Kidney (tissue), 14 donors: ENCODE results near the gene PPARGC1A. TPM values are rescaled to one million over a fixed set of nuclear protein-coding genes. Genes with fewer than 3 reads are reported as not detected.

Experiments
- DNase-seq, 5 donors: peaks; one replicate each; pipeline ENCODE4 v3.0.0-alpha.2; 2013 to 2020
- FAIRE-seq: peaks from 2 replicates; lab custom pipeline; 2012; peaks lifted over from hg19 to GRCh38; lab: Jason Lieb, UNC
- H3K27ac ChIP-seq, 2 donors: one replicate each; pipeline ENCODE4 v1.7.0; 2013; ENCODE audit warnings: low read depth in 2 of 2, low read length in 2 of 2, inconsistent platforms in 1 of 2
- H3K27me3 ChIP-seq: one replicate; pipeline ENCODE4 v1.7.1; 2013; ENCODE audit warnings: low read length, inconsistent platforms; ENCODE audit not compliant: control insufficient read depth, insufficient read depth
- H3K36me3 ChIP-seq, 3 donors: one replicate each; pipeline versions ENCODE4 v1.7.0 to v1.7.1; 2013; ENCODE audit warnings: low read length in 3 of 3, control low read depth in 1 of 3, inconsistent platforms in 1 of 3; ENCODE audit not compliant: insufficient read depth in 3 of 3, control insufficient read depth in 2 of 3
- H3K4me1 ChIP-seq, 3 donors: one replicate each; pipeline versions ENCODE4 v1.7.0 to v1.7.1; 2013; ENCODE audit warnings: low read length in 3 of 3, inconsistent platforms in 1 of 3, low read depth in 1 of 3; ENCODE audit not compliant: control insufficient read depth in 2 of 3, insufficient read depth in 2 of 3
- H3K4me3 ChIP-seq, 3 donors: one replicate each; pipeline versions ENCODE4 v1.7.0 to v1.8.1; 2013; ENCODE audit warnings: low read length in 3 of 3, control low read depth in 1 of 3, inconsistent platforms in 1 of 3
- H3K9ac ChIP-seq, 3 donors: one replicate each; pipeline versions ENCODE4 v1.7.0 to v1.7.1; 2013; ENCODE audit warnings: low read length in 3 of 3, control low read depth in 1 of 3, inconsistent platforms in 1 of 3
- H3K9me3 ChIP-seq, 3 donors: one replicate each; pipeline versions ENCODE4 v1.7.0 to v1.7.1; 2013; ENCODE audit warnings: low read length in 3 of 3, control low read depth in 1 of 3, inconsistent platforms in 1 of 3; ENCODE audit not compliant: control insufficient read depth in 2 of 3, insufficient read depth in 1 of 3
- intact Hi-C: fragments of 100-400 bp; cut with DNase I; formaldehyde crosslinking; loops from one replicate; pipeline ENCODE4 v1.11.1; 2022
- polyA plus RNA-seq: library from polyadenylated mRNA; stranded (reverse); fragments of 350-450 nt; fragmentation: Illumina TruSeq; extraction: RNeasy Lipid Tissue Mini Kit (QIAGEN cat#74804); gene quantifications from one replicate; pipeline ENCODE4 v1.2.3, GENCODE V29; 2014; ENCODE audit warnings: low read depth, low replicate concordance; ENCODE audit not compliant: insufficient read depth
- total RNA-seq: library from RNA; stranded (reverse); fragmentation: NEBNext Ultra II Directional; extraction: Animal tissue kit (Norgen Biotek cat#: 25700); gene quantifications from one replicate; pipeline ENCODE4 v1.2.1, GENCODE V29; 2021
- TF ChIP-seq, protein P1 (sequence below): IDR thresholded peaks from 3 replicates; pipeline ENCODE4 v1.5.1; 2012; ENCODE audit warnings: mild to moderate bottlenecking, moderate library complexity, borderline replicate concordance; ENCODE audit not compliant: insufficient read depth; ENCODE audit errors: extremely low read depth
- donor health status: control.
- donor health status: control.
- donor health status: control.
- donor health status: control.
- donor health status: control.
- donor health status: DM: yes; HTN: yes; CAD: no.
- donor health status: Normal renal cell carcinoma (clear cell type).

The PPARGC1A gene
- total and polyA plus RNA-seq, 2 donors from 2014 or later = 22.8 to 80.8 TPM

DNA sequence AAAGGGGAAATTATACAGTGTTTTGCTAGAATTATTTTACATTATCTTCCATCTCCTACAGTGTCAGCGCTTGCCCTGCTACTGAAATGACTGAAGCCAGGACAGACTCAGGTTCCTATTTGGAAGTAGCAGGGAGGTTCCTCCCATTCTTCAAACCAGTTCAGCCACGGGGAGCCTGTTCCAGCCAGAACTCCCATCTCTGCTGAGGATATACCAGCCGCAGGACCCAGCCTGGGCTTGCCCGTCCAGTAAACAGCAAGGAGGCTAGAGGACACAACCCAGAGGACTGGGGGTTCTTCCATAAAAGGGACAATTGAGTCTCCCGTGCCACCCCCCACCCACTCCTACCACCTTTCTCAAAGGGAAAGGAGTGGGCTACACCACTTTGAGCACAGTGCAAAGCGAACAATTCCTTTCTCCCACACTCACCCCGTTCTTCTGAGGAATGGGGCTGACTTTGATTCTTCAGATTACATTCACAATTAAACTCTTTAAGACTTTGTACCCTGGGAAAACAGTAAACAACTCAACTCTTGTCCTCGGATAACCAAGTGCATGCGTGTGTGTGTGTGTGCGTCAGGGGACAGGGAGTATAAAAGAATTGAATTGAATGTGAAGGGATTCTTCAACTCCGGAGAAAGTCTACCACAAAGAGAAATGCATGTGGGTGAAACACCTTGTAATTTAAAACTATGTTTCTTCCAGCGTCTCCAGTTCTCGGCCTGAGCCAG lies 31.0 kb upstream of the PPARGC1A start:
- Histone ChIP-seq H3K9ac (peak overlapping the region in 2 of 3 donors; percentile 52 to 72), H3K9me3 (no peaks in the 10 kb centered on the region), H3K36me3 (no peaks in the 10 kb centered on the region), H3K4me1 (peaks cover 0 to 23% (median 8%) of the 10 kb centered on the region in 3 donors), H3K4me3 (peak overlapping the region in 2 of 3 donors; percentile 53 to 61), H3K27ac (peak overlapping the region; percentile 86 to 88), H3K27me3 (no peaks in the 10 kb centered on the region)
- intact Hi-C loops = no loop called here
- FAIRE-seq (no peak), DNase-seq (no peak)
- TF ChIP-seq, protein P1, sequence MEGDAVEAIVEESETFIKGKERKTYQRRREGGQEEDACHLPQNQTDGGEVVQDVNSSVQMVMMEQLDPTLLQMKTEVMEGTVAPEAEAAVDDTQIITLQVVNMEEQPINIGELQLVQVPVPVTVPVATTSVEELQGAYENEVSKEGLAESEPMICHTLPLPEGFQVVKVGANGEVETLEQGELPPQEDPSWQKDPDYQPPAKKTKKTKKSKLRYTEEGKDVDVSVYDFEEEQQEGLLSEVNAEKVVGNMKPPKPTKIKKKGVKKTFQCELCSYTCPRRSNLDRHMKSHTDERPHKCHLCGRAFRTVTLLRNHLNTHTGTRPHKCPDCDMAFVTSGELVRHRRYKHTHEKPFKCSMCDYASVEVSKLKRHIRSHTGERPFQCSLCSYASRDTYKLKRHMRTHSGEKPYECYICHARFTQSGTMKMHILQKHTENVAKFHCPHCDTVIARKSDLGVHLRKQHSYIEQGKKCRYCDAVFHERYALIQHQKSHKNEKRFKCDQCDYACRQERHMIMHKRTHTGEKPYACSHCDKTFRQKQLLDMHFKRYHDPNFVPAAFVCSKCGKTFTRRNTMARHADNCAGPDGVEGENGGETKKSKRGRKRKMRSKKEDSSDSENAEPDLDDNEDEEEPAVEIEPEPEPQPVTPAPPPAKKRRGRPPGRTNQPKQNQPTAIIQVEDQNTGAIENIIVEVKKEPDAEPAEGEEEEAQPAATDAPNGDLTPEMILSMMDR = no peak

DNA sequence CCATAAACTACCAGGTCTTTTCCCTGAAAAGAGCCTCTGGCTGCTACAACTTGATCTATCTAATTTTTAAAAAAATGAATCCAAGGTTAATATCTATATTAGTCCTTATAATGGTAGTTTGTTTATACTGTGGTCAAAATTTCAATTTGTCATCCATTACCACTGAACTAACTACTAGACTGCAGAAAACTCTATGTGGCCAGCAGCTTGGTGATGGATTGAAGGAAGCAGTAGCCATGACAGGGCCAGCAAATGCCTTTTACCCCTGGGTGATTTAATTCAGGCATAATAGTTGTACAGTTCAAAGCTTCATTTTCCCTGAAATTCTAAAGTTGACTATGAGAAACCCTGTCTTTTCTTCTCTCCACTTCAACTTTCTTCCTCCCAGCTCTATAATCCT lies 30.4 kb upstream of the PPARGC1A start:
- FAIRE-seq (no peak), DNase-seq (no peak)
- no peaks in the 10 kb centered on the region for H3K36me3 ChIP-seq
- TF ChIP-seq, protein P1 = no peak
- H3K27me3 ChIP-seq = no peaks in the 10 kb centered on the region
- intact Hi-C loops = no loop called here
- H3K4me1 ChIP-seq = peaks cover 0 to 23% (median 8%) of the 10 kb centered on the region in 3 donors
- H3K27ac ChIP-seq = peak overlapping the region; percentile 86 to 88
- H3K9me3 ChIP-seq = no peaks in the 10 kb centered on the region
- H3K9ac ChIP-seq = peak overlapping the region in 1 of 3 donors; percentile 72
- peak overlapping the region in 2 of 3 donors; percentile 26 to 61 for H3K4me3 ChIP-seq

DNA sequence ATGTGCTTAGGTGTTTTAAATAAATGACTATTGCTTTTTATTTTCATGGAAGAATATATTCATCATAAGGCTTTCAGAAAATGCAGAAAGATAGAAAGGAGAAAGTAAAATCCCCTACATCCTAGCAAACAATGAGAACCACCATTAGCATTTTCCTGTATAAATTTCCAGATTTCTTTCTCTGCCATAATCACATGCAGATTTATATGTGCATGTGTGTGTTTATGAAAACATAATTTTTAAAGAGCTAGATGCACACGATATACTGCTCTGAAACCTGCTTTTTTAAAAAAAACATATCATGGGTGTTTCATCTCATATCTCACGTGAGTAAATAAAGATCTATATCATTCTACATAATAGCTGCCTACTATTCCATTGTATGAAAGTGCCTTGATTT lies 26.4 kb upstream of the PPARGC1A start:
- no peak for DNase-seq
- no peak overlapping the region for H3K27ac ChIP-seq
- H3K4me1 ChIP-seq = peaks cover 0 to 3% (median under 1%) of the 10 kb centered on the region in 3 donors
- no peaks in the 10 kb centered on the region for H3K36me3 ChIP-seq
- H3K9me3 ChIP-seq = no peaks in the 10 kb centered on the region
- H3K4me3 ChIP-seq = no peak overlapping the region
- TF ChIP-seq, protein P1 = no peak
- no peak for FAIRE-seq
- intact Hi-C loops = no loop called here
- H3K9ac ChIP-seq = no peak overlapping the region
- no peaks in the 10 kb centered on the region for H3K27me3 ChIP-seq
